NCI-H1105 treated with DMSO at 0.1 percent for 48 hours (cell line): ENCODE results near the gene ALKAL2.
A peak's percentile ranks its signal among the peaks of the same experiment; 100 is the strongest.

Source experiments
- DNase-seq: peaks from one replicate; lab custom pipeline; 2025; lab: John Stamatoyannopoulos, UW

Gene ALKAL2

DNA sequence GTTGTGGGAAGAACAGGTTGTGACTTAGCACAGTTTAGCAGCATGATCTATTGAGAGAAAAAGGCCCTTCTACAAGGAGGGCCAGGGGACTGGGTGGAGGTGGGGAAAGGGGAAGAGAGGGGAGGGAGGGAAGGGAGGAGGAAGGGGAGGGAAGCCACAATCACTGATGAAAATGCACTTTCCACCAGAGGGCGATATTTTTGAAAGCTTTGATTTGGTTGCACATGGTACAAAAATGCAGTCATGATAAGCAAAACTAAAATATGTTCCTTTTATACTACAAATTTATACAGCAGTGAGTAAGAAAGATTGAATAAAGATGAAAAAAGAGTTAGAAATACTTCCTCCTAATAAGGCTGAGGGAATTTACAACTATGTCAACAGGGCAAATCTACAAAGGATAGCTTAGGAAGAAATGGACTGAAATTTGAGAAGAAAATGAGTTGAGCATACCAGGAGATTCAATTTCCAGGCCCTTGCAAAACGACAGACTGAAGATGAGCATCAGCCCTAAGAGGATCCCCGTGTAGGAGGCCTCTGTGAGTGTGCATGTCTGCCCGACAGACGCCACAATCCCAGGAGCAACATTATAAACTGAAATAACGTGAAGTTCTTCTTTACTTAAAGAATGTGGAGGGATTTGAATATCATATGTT is 41.3 kb downstream of the ALKAL2 start:
- DNase-seq: peak; percentile 11

DNA sequence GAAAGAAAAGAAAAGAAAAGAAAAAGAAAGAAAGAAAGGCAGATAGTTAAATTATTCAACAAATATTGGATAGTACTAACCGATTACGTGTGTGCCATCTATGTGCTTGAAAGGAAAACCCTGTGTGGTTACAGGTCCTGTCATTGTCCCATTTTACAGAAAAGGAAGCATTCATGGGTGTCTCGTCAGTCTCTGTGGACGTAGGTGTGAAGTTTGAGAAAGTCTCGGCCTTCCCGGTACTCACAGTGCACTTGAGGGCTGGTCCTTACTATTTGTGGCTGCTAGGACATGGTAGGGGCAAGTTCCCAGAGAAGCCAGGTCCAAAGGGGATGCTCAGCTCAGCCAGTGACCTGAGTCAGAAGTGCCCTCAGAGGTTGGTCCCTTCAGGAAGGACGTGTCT is 43.3 kb downstream of the ALKAL2 start:
- no peak for DNase-seq

DNA sequence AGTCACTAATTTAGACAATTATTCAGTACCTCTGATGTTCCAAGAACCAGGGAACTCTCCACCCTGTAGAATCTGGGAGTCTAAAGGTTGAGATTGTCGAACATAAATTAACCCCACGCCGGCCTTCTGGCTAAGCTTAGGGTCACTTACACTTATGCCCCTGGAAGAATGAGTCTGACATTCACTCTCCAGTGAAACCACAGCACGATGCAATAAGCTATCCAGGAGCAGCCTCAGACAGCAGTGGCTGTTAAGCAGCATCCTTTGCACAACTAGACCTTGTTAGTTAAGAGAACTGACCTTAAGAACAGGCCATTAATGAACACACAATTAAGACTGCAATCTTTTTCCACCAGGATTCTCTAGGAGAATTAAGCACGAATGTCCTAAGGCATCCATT is 49.0 kb downstream of the ALKAL2 start:
- no peak for DNase-seq

DNA sequence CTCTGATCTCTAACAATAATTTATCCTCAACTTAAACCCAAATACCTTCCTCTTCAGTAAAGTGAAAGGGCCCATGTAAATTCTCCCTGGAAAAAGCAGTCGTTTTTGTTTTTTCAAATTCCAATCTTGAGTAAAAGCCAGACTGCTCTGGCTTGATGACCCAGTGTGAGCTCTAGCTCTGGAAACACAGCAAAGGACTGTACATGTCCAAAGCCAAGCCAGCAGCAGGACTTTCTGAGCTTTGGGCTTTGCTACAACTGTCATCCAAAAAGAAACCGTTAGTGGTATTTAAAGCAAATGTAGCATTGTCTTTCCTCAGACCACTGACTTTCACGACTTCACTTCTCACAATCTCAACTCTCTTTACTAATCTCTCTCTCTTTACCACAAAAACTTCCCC is 49.5 kb downstream of the ALKAL2 start:
- DNase-seq: no peak

DNA sequence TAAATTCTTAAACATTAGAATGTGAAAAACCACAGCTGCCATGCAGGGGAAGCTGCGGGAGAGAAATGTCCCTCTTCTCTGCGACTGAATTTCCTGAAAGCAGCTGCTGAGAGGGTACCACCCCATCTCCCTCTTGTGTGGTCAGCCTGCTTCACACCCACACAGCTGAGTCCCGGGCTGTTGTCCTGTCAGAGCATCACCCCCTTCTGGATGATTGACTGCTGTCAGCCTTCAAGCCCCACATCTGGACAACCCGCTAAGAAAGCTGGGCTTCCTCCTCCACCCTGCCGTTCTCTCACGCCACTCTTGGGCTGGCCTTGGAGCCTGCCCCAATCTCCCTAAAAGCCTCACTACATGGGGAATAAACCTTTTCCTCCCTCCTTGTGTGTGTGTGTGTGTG is 50.0 kb downstream of the ALKAL2 start:
- no peak for DNase-seq

DNA sequence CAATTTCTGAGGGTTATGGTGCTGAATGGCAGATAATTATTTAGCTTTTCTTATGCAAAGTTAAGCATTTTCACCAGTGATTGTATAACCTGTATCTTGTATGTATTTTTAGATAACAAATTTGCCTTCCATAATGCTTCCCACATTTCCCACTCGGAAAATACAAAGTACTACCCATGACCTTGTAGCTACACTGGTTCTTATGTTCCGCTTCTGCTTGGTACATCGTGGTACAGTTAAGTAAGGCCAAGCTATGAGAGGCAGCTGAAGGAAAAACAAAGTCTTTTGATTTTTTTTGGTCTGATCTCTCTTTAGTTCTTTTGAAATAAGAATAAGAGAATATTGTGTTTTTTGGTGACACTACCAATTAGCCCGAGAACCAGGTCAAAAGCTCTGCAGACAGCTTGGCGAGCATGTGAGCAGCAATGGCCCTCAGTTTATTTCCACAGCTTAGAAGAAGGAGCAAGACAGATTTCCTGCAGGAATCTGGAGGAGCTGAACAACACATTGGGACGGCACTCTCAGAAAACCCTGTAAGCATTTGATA is 50.8 kb downstream of the ALKAL2 start:
- no peak for DNase-seq

DNA sequence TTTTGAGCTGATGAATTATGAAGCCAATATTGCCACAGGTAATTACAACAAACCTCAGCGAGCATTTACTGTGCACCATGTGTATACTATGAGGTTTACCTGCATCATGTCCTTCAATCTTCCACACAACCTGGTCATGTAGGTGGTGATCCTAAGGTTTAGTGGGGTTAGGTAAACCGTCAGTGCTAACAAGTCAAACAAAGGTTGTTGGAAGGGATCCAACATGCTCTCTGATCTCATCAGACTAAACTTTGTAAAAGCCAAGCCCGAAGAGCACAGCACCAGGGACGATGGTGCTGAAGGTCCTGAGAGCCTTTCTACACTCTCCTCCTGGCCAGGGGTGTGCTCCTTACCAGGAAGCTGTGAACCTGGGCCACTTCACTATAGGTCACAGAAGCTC is 53.5 kb downstream of the ALKAL2 start:
- DNase-seq: no peak

DNA sequence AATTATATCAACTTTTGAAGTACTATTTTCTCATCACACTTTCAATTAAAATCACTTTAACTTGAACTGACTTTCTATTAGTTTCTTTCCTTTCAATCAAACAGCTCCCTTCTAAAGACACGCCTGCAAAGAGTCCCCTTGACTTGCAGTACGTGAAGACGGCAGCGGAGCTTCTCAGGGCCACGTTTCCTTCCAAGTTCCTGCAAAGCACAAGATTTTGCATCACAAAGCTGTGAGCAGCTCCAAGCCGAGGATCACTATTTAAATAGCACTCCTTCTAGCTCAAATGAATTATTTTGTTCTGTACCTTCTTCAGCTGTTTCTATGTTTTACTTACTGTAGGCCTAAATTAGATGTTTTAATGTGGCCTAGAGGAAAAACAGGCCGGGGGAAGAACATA is 54.9 kb downstream of the ALKAL2 start:
- no peak for DNase-seq

DNA sequence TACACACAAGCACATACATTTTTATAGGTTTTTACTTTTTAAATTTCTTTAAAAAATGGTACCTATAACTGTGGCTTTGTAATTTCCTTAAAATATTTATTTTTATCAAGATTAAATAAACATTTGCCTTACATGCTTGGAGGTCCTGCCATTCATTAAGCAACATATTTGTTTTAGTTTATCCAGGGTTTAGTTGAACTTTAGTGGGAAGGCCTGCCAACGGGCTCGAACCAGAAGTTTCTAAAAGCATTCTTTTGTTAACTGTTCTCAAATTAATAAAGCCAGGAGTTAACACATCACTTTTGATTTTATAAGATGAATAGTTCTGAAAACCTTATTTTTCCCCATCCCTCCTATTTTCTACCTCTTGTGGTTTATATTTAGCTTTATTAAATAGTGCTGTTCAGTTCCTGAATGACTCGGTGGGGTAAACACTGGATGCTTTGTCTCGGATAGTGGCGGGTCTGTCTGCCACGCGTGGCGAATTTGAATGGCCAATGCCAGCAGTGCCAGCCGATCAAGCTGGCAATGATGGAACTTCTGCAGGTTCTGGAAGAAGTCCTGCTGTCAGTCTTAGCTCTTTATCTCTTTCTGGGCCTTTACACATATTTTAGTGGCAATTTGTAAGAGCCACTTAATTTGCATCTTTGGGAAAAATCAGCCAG is 56.2 kb downstream of the ALKAL2 start:
- DNase-seq: no peak
